SK-N-SH (cell line): ENCODE measurements around the gene RAPGEF6. TPM values are rescaled to one million over a fixed set of nuclear protein-coding genes. Genes with fewer than 3 reads are reported as not detected.

Experiments
- CTCF ChIA-PET: fragments of 300-600, 350-600 bp; formaldehyde crosslinking; extraction: SDS; loops from one replicate; lab custom pipeline; 2021; lab: Yijun Ruan, JAX
- POLR2A ChIA-PET: fragments of 350-600 bp; sonication (Branson Sonifier 250); formaldehyde crosslinking; extraction: SDS; loops from one replicate; lab custom pipeline; 2020; ENCODE audit warnings: antibody characterized with exemption, inconsistent platforms; lab: Yijun Ruan, JAX
- DNase-seq: peaks from one replicate; pipeline ENCODE4 v3.0.0; 2012
- H2AFZ ChIP-seq: fragments of 200-600 bp; sonication (generic); 2 replicates; pipeline ENCODE4 v1.8.1; 2016; ENCODE audit warnings: antibody characterized with exemption, mild to moderate bottlenecking, low read depth
- H3F3A ChIP-seq: fragments of 200-600 bp; sonication (generic); replicated peaks from 2 replicates; pipeline ENCODE3; 2016; ENCODE audit warnings: antibody characterized with exemption, mild to moderate bottlenecking; ENCODE audit not compliant: insufficient read depth
- H3K27ac ChIP-seq, 2 experiments: fragments of 200-500 bp in 1 of 2; fragments of 200-600 bp in 1 of 2; sonication (Bioruptor generic) in 1 of 2; sonication (generic), shearing (Covaris generic) in 1 of 2; 2 replicates each; pipeline versions ENCODE4 v1.5.1 to v1.6.1; 2014 to 2016; ENCODE audit warnings: low read depth in 2 of 2, inconsistent platforms in 1 of 2, low read length in 1 of 2, mild to moderate bottlenecking in 1 of 2, mixed read lengths in 1 of 2
- H3K27me3 ChIP-seq: fragments of 200-600 bp; sonication (generic), shearing (Covaris generic); 2 replicates; pipeline ENCODE4 v1.6.1; 2016; ENCODE audit warnings: mixed run types; ENCODE audit not compliant: insufficient read depth
- H3K36me3 ChIP-seq, 2 experiments: fragments of 200-500 bp in 1 of 2; fragments of 200-600 bp in 1 of 2; sonication (Bioruptor generic) in 1 of 2; sonication (generic) in 1 of 2; replicated peaks in 1 of 2; 2 replicates each; pipeline versions ENCODE3 to v1.5.1; 2014 to 2016; ENCODE audit warnings: low read length in 1 of 2, mild to moderate bottlenecking in 1 of 2; ENCODE audit not compliant: insufficient read depth in 2 of 2, control insufficient read depth in 1 of 2
- H3K4me1 ChIP-seq, 2 experiments: fragments of 200-500 bp in 1 of 2; fragments of 200-600 bp in 1 of 2; sonication (Bioruptor generic) in 1 of 2; sonication (generic), shearing (Covaris generic) in 1 of 2; 2 replicates each; pipeline versions ENCODE4 v1.5.1 to v1.6.1; 2014 to 2016; ENCODE audit warnings: low read depth in 1 of 2, low read length in 1 of 2, mixed run types in 1 of 2; ENCODE audit not compliant: insufficient read depth in 2 of 2, control insufficient read depth in 1 of 2
- H3K4me2 ChIP-seq: fragments of 200-600 bp; sonication (generic), shearing (Covaris generic); 2 replicates; pipeline ENCODE4 v1.6.1; 2017; ENCODE audit warnings: mixed run types
- H3K4me3 ChIP-seq, 2 experiments: fragments of 200-500 bp in 1 of 2; fragments of 200-600 bp in 1 of 2; sonication (Bioruptor generic) in 1 of 2; sonication (generic), shearing (Covaris generic) in 1 of 2; 2 replicates each; pipeline versions ENCODE4 v1.5.1 to v1.8.1; 2014 to 2016; ENCODE audit warnings: low read depth in 2 of 2, inconsistent platforms in 1 of 2, low read length in 1 of 2, mild to moderate bottlenecking in 1 of 2, mixed read lengths in 1 of 2, moderate library complexity in 1 of 2
- H3K79me2 ChIP-seq: fragments of 200-600 bp; sonication (generic); 2 replicates; pipeline ENCODE4 v1.8.1; 2017; ENCODE audit warnings: mild to moderate bottlenecking; ENCODE audit not compliant: insufficient read depth
- H3K9ac ChIP-seq: fragments of 200-600 bp; sonication (generic); 2 replicates; pipeline ENCODE4 v1.6.1; 2017; ENCODE audit warnings: mixed run types
- H3K9me2 ChIP-seq: fragments of 200-600 bp; sonication (generic); 2 replicates; pipeline ENCODE4 v1.6.1; 2017; ENCODE audit warnings: mixed run types
- H3K9me3 ChIP-seq: fragments of 200-600 bp; sonication (generic); 2 replicates; pipeline ENCODE4 v1.6.1; 2017; ENCODE audit warnings: mixed run types, mild to moderate bottlenecking, moderate library complexity
- H4K20me1 ChIP-seq: fragments of 200-600 bp; sonication (generic); 2 replicates; pipeline ENCODE4 v1.6.1; 2017; ENCODE audit warnings: mild to moderate bottlenecking, mixed run types; ENCODE audit not compliant: insufficient read depth
- CTCF ChIP-seq: fragments of 200-600 bp; sonication (generic); IDR thresholded peaks from 2 replicates; pipeline ENCODE4 v1.6.1; 2017; ENCODE audit warnings: antibody characterized with exemption, mild to moderate bottlenecking, moderate library complexity
- EZH2phosphoT487 ChIP-seq: fragments of 200-600 bp; sonication (generic); IDR thresholded peaks from 2 replicates; pipeline ENCODE4 v1.6.1; 2017; ENCODE audit warnings: low read depth, mixed run types, mild to moderate bottlenecking, antibody characterized with exemption, moderate library complexity, borderline replicate concordance
- FOXJ3 ChIP-seq: sonication (generic); formaldehyde crosslinking; IDR thresholded peaks from 2 replicates; pipeline ENCODE4 v1.5.1; 2020; ENCODE audit warnings: mild to moderate bottlenecking, missing genetic modification reagents
- GABPA ChIP-seq: IDR thresholded peaks from 2 replicates; pipeline ENCODE4 v1.4.0; 2012; ENCODE audit warnings: low read depth, mild to moderate bottlenecking
- GATA2 ChIP-seq: sonication (generic); formaldehyde crosslinking; IDR thresholded peaks from 2 replicates; pipeline ENCODE4 v1.5.0; 2020; ENCODE audit warnings: mild to moderate bottlenecking, missing genetic modification reagents
- JUND ChIP-seq: IDR thresholded peaks from 2 replicates; pipeline ENCODE4 v1.4.0; 2012
- MXI1 ChIP-seq: IDR thresholded peaks from 2 replicates; pipeline ENCODE4 v1.6.1; 2012; ENCODE audit warnings: mild to moderate bottlenecking, low read depth, low read length, improper control_type of control experiment
- PBX3 ChIP-seq: IDR thresholded peaks from 2 replicates; pipeline ENCODE4; 2012
- RFX5 ChIP-seq: IDR thresholded peaks from 2 replicates; pipeline ENCODE4 v1.6.1; 2012; ENCODE audit warnings: mild to moderate bottlenecking, improper control_type of control experiment, low read length
- RXRA ChIP-seq: IDR thresholded peaks from 2 replicates; pipeline ENCODE4 v1.4.0; 2012; ENCODE audit warnings: low read depth, mild to moderate bottlenecking, borderline replicate concordance
- TCF12 ChIP-seq: IDR thresholded peaks from 2 replicates; pipeline ENCODE4 v1.4.0; 2012
- TEAD4 ChIP-seq: IDR thresholded peaks from 2 replicates; pipeline ENCODE4 v1.4.0; 2012; ENCODE audit warnings: mild to moderate bottlenecking, borderline replicate concordance; ENCODE audit not compliant: insufficient read depth
- USF1 ChIP-seq: IDR thresholded peaks from 2 replicates; pipeline ENCODE4 v1.4.0; 2012; ENCODE audit warnings: low read depth, borderline replicate concordance
- WGBS: methylation state at CpG from one replicate; pipeline ENCODE4 v1.1.6; 2017; ENCODE audit warnings: low lambda C conversion rate; 5-methylcytosine and 5-hydroxymethylcytosine counted together
- polyA plus RNA-seq, 3 experiments: library from polyadenylated mRNA; depleted of rRNA; stranded (reverse); fragments of >200 nt; gene quantifications; 2 replicates each; pipeline ENCODE4 v1.2.3, GENCODE V29; 2012

RAPGEF6 gene
- polyA plus RNA-seq, 1 of the 3 experiments (the other 2 are of a cell fraction), result 2.9 TPM

DNA sequence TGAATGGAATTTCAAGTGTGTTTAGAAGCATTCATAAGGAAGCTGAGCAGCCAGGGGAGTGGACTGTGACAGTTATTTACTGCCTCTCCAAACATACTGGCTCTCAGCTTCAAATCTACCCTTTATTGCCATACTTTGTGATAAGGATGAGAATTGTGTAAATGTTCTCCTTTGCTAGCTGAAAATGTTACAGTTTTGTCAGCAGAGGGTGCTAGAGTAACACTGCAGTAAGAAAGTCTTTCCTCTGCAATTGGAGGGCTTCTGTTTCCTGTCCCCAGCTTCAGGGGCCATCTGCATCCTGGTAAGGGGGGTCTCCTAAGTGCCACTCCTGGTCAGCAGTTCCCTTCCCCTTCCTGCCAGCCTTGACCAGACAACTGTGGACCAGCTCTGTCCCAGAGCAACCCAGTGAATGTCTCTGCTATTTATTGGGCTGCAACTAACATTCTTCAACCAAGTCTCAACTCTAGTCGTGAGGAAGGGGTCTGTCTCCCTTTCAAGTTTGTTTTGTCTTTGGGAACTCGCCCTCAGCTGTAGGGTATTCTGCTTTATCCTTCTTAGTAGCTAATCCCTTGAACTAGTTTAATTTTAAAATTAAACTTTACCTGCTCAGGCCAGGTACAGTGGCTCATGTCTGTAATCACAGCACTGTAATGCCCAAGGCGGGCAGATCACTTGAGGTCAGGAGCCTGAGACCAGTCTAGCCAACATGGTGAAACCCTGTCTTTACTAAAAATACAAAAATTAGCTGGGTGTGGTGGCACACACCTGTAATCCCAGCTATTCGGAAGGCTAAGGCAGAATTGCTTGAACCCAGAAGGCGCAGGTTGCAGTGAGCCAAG lies 45.3 kb downstream of the RAPGEF6 start (continued):
- peak; percentile 90 for TF ChIP-seq CTCF
- TF ChIP-seq RFX5, result no peak
- TF ChIP-seq JUND, result no peak
- TF ChIP-seq FOXJ3 (CRISPR knock-in tag), result no peak
- TF ChIP-seq EZH2phosphoT487, result no peak

DNA sequence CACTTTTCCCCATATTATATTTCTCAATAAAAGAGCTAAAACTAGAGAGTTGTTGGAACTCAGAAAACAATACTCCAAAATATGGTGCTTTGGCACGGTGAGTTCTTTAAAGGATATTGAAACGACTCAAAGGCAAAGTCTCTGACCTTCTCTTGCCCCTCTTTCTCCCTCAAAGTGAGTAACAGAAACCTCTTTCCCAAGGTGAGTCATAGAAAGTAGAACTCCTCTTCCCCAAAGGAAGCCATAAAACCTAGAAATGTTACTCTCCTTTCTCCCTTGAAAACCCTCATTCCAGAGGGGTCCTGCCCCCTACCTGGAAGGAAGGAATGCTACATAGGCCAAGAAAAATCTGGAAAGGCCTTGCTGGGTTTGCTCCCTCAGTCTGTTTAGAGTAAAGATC lies 47.5 kb downstream of the RAPGEF6 start:
- no peak for TF ChIP-seq PBX3
- TF ChIP-seq MXI1, result no peak
- TF ChIP-seq GATA2 (CRISPR knock-in tag), result no peak
- TF ChIP-seq TEAD4, result no peak
- no peak for TF ChIP-seq GABPA
- no peak for TF ChIP-seq RXRA
- no peak for TF ChIP-seq USF1
- TF ChIP-seq JUND, result no peak
- no peak for TF ChIP-seq TCF12
- H3K9me2 ChIP-seq, result no peaks in the 10 kb centered on the region
- CTCF ChIA-PET, result interaction anchor here (0.7 to 5.7 kb wide), 6 partner anchors 16 to 477 kb away, joined by 3 to 152 read pairs (median 32); no protein-coding TSS in a partner anchor
- no peak overlapping the region for H3K4me3 ChIP-seq
- peaks cover 30% of the 10 kb centered on the region for H3K79me2 ChIP-seq
- no peaks in the 10 kb centered on the region for H4K20me1 ChIP-seq
- H3K4me1 ChIP-seq, result peaks cover 0 to 3% of the 10 kb centered on the region in 2 experiments; a peak in 1 of 4 replicates
- no peak overlapping the region for H3K9ac ChIP-seq
- DNase-seq, result no peak
- no peaks in the 10 kb centered on the region for H3K36me3 ChIP-seq
- H3K4me2 ChIP-seq, result no peak overlapping the region
- POLR2A ChIA-PET, result no interaction called here
- no peaks in the 10 kb centered on the region for H3K27me3 ChIP-seq
- no peak overlapping the region for H2AFZ ChIP-seq
- H3K9me3 ChIP-seq, result no peaks in the 10 kb centered on the region
- H3K27ac ChIP-seq, result no peak overlapping the region
- 89% methylated on average over 2 of the region's 2 CpGs for WGBS
- peaks cover 4% of the 10 kb centered on the region for H3F3A ChIP-seq
